MM.1S (cell line): ENCODE results near the gene SUPT20HL1.
"Not testable (repeated sequence)": the region's sequence is repeated elsewhere in the genome, so short reads cannot be mapped to it uniquely, and the experiment has no call there.

Experiments used
- DNase-seq: peaks from one replicate; pipeline ENCODE4 v3.0.0-alpha.2; 2015
- H2AFZ ChIP-seq: fragments of 300-600 bp; sonication (generic); 2 replicates; pipeline ENCODE4 v1.6.0; 2016; ENCODE audit warnings: antibody characterized with exemption, low read length
- H3F3A ChIP-seq: fragments of 300-600 bp; sonication (generic); 2 replicates; pipeline ENCODE4 v1.6.1; 2016; ENCODE audit warnings: mild to moderate bottlenecking, antibody characterized with exemption, low read length, moderate library complexity, mixed read lengths; ENCODE audit not compliant: insufficient read depth
- H3K27ac ChIP-seq: fragments of 300-600 bp; sonication (generic); 2 replicates; pipeline ENCODE4 v1.5.1; 2016; ENCODE audit warnings: mild to moderate bottlenecking, low read length
- H3K27me3 ChIP-seq: fragments of 300-600 bp; sonication (generic); replicated peaks from 2 replicates; pipeline ENCODE4 v1.6.0; 2016; ENCODE audit warnings: low read length; ENCODE audit not compliant: insufficient read depth
- H3K36me3 ChIP-seq: fragments of 300-600 bp; sonication (generic); replicated peaks from 2 replicates; pipeline ENCODE4 v1.6.1; 2016; ENCODE audit warnings: mild to moderate bottlenecking, low read length, mixed read lengths; ENCODE audit not compliant: insufficient read depth
- H3K4me1 ChIP-seq: fragments of 300-600 bp; sonication (generic); 2 replicates; pipeline ENCODE4 v1.6.1; 2016; ENCODE audit warnings: low read length, mixed read lengths
- H3K4me2 ChIP-seq: fragments of 300-600 bp; sonication (generic); 2 replicates; pipeline ENCODE4 v1.6.0; 2016; ENCODE audit warnings: low read depth, low read length
- H3K4me3 ChIP-seq: fragments of 300-600 bp; sonication (generic); 2 replicates; pipeline ENCODE4 v1.5.1; 2016; ENCODE audit warnings: low read length, mixed read lengths
- H3K79me2 ChIP-seq: fragments of 300-600 bp; sonication (generic); 2 replicates; pipeline ENCODE4 v1.6.1; 2016; ENCODE audit warnings: mixed run types, low read length, mixed read lengths
- H3K9ac ChIP-seq: fragments of 300-600 bp; sonication (generic); 2 replicates; pipeline ENCODE4 v1.6.1; 2016; ENCODE audit warnings: low read length, mixed read lengths
- H3K9me2 ChIP-seq: fragments of 300-600 bp; sonication (generic); replicated peaks from 2 replicates; pipeline ENCODE4 v1.6.1; 2016; ENCODE audit warnings: mild to moderate bottlenecking, low read length, mixed read lengths; ENCODE audit not compliant: insufficient read depth
- H3K9me3 ChIP-seq: fragments of 300-600 bp; sonication (generic); replicated peaks from 2 replicates; pipeline ENCODE4 v1.6.1; 2016; ENCODE audit warnings: mild to moderate bottlenecking, low read length, mixed read lengths; ENCODE audit not compliant: insufficient read depth
- H4K20me1 ChIP-seq: fragments of 300-600 bp; sonication (generic); 2 replicates; pipeline ENCODE4 v1.6.1; 2016; ENCODE audit warnings: mild to moderate bottlenecking, low read length, moderate library complexity, mixed read lengths; ENCODE audit not compliant: insufficient read depth
- EZH2 ChIP-seq: fragments of 300-600 bp; sonication (generic); optimal IDR thresholded peaks from 2 replicates; pipeline ENCODE3; 2017; ENCODE audit warnings: low read depth, mild to moderate bottlenecking, antibody characterized with exemption, low read length, mixed read lengths
- EZH2phosphoT487 ChIP-seq: fragments of 300-600 bp; sonication (generic); IDR thresholded peaks from 2 replicates; pipeline ENCODE4 v1.6.1; 2018; ENCODE audit warnings: antibody characterized with exemption, low read length
- TF ChIP-seq, protein P1 (sequence below): fragments of 300-600 bp; sonication (generic); IDR thresholded peaks from 2 replicates; pipeline ENCODE4 v1.5.1; 2016; ENCODE audit warnings: antibody characterized with exemption, low read length, mixed read lengths

The SUPT20HL1 gene

GRCh38 chrX:24360272-24360671, at the start of gene SUPT20HL1:
SUPT20HL1 (plus strand) TSS chrX:24360639; CDS start chrX:24362761, 2,122 bp downstream.
- Histone ChIP-seq H3F3A (no peaks in the 10 kb centered on the region), H4K20me1 (no peaks in the 10 kb centered on the region), H3K9me3 (no peaks in the 10 kb centered on the region), H2AFZ (no peak within 1 kb of the TSS), H3K36me3 (no peaks in the 10 kb centered on the region), H3K27me3 (no peaks in the 10 kb centered on the region), H3K27ac (no peak within 1 kb of the TSS), H3K79me2 (no peaks in the 10 kb centered on the region), H3K4me3 (no peak within 1 kb of the TSS), H3K4me1 (no peaks in the 10 kb centered on the region), H3K4me2 (no peak within 1 kb of the TSS), H3K9me2 (no peaks in the 10 kb centered on the region), H3K9ac (no peak within 1 kb of the TSS)
- TF ChIP-seq, protein P1, sequence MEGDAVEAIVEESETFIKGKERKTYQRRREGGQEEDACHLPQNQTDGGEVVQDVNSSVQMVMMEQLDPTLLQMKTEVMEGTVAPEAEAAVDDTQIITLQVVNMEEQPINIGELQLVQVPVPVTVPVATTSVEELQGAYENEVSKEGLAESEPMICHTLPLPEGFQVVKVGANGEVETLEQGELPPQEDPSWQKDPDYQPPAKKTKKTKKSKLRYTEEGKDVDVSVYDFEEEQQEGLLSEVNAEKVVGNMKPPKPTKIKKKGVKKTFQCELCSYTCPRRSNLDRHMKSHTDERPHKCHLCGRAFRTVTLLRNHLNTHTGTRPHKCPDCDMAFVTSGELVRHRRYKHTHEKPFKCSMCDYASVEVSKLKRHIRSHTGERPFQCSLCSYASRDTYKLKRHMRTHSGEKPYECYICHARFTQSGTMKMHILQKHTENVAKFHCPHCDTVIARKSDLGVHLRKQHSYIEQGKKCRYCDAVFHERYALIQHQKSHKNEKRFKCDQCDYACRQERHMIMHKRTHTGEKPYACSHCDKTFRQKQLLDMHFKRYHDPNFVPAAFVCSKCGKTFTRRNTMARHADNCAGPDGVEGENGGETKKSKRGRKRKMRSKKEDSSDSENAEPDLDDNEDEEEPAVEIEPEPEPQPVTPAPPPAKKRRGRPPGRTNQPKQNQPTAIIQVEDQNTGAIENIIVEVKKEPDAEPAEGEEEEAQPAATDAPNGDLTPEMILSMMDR, result no peak
- TF ChIP-seq EZH2phosphoT487, result no peak
- TF ChIP-seq EZH2, result no peak
- no peak for DNase-seq

DNA sequence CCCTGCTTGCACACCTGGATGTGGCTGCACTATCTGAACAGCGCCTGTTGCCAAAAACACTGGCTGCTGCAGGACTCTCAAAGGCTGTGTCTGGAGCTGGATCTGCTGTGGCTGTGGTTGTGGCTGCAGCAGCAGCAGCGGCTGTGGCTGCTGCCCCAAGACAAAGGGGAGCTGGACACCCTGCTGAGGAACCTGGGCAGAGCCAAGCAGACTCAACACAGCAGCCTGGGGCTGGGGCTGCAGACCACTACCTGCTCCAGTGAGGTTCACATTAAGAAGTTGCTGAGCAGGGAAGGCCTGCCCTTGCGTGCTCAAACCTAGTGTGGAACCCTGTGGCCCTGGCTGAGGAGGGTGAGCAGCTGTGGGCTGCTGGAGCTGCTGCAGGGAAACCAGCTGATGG, 49.5 kb upstream of the SUPT20HL1 start:
- not testable (repeated sequence) for H3F3A ChIP-seq, DNase-seq, H4K20me1 ChIP-seq, H2AFZ ChIP-seq, H3K4me2 ChIP-seq, H3K9ac ChIP-seq, H3K4me1 ChIP-seq, H3K27me3 ChIP-seq, H3K9me2 ChIP-seq, H3K4me3 ChIP-seq, H3K9me3 ChIP-seq, H3K27ac ChIP-seq, H3K79me2 ChIP-seq, H3K36me3 ChIP-seq

- not testable (repeated sequence) for H3K4me2 ChIP-seq, H3K27me3 ChIP-seq, H3K36me3 ChIP-seq, H3K9ac ChIP-seq, H3F3A ChIP-seq, H2AFZ ChIP-seq, H3K9me3 ChIP-seq, H3K9me2 ChIP-seq, H3K27ac ChIP-seq, H3K4me3 ChIP-seq, H3K79me2 ChIP-seq, H4K20me1 ChIP-seq, DNase-seq, H3K4me1 ChIP-seq
Measured at GRCh38 chrX:24311507-24312248, 48.8 kb upstream of the SUPT20HL1 start.

GRCh38 chrX:24312249-24312607, 48.2 kb upstream of the SUPT20HL1 start:
- H3K9me3 ChIP-seq, H3K27ac ChIP-seq, DNase-seq, H3K79me2 ChIP-seq, H3K4me2 ChIP-seq, H2AFZ ChIP-seq, H3K9me2 ChIP-seq, H3K4me1 ChIP-seq, H3K27me3 ChIP-seq, H3K9ac ChIP-seq, H3K4me3 ChIP-seq, H3F3A ChIP-seq, H3K36me3 ChIP-seq, H4K20me1 ChIP-seq: not testable (repeated sequence)
